ENCODE data around the gene CEMP1.
"Not testable (repeated sequence)": the region's sequence is repeated elsewhere in the genome, so short reads cannot be mapped to it uniquely, and the experiment has no call there.

DNA sequence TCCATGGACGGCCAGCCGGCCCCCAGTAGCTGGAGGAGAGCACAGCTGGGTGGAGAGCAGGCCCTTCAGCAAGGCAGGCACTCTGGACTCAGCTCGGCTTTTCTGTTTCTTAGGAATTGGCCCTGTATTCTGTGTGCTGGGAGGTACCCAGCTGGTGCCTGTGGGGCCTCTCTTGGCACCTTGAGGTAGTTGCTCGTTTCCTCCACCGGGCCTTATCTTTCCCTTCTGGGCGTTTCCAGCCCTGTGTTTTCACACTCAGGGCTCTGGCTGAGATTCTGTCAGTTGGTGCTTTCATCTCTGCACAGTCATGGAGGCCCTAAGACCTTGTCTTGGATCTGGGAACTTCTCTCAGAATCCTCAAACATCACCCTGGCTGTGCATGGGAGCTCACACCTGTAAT is 36.3 kb upstream of the CEMP1 start:
- not testable (repeated sequence) for TF ChIP-seq CTCF, POLR2A (IDR thresholded peaks at IDR 0.05)
